Mesodermal cell (in vitro differentiated cells): ENCODE results near the gene FUZ.

Source experiments
- H3K27ac ChIP-seq: 2 replicates; pipeline ENCODE4 v1.7.0; 2013; ENCODE audit warnings: mild to moderate bottlenecking, low read depth, low read length, moderate library complexity; ENCODE audit not compliant: severe bottlenecking
- H3K36me3 ChIP-seq: 2 replicates; pipeline ENCODE4 v1.7.1; 2013; ENCODE audit warnings: mild to moderate bottlenecking, low read length, moderate library complexity; ENCODE audit not compliant: control insufficient read depth, insufficient read depth
- H3K4me1 ChIP-seq: one replicate; pipeline ENCODE4 v1.7.1; 2013; ENCODE audit warnings: mild to moderate bottlenecking, low read length; ENCODE audit not compliant: insufficient read depth, control insufficient read depth, poor library complexity, severe bottlenecking
- H3K4me3 ChIP-seq: 2 replicates; pipeline ENCODE4 v1.7.0; 2013; ENCODE audit warnings: low read length, control low read depth, mild to moderate bottlenecking; ENCODE audit not compliant: insufficient read depth, poor library complexity, severe bottlenecking; ENCODE audit errors: extremely low read depth
- H3K9me3 ChIP-seq: 2 replicates; pipeline ENCODE4 v1.7.1; 2013; ENCODE audit warnings: mild to moderate bottlenecking, low read length, moderate library complexity; ENCODE audit not compliant: control insufficient read depth
- WGBS, 2 experiments: methylation state at CpG; one replicate each; pipeline ENCODE4 v1.1.5; 2013; ENCODE audit warnings: missing lambda C conversion rate in 2 of 2; ENCODE audit not compliant: insufficient coverage in 2 of 2; 5-methylcytosine and 5-hydroxymethylcytosine counted together

FUZ gene

DNA sequence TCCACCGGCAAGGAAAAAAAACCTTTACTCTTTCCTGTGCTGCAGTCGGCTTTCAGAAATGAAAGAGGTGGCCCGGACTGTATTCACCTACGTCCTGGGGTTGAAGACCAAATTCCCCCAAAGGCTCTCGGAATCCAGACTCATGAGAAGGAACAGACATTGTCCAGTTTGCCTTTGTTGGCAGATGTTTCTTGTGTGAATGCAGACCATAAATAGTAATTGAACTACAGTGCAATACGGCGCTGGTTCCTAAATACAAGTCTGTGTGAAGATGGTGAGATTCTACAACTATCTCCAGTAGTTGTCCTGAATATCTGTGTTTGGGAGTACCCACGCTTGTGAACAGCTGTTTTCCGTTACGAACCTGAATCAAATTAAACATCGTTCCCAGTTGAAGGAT lies 26.6 kb upstream of the FUZ start:
- Histone ChIP-seq H3K4me1 (peaks cover 5% of the 10 kb centered on the region), H3K4me3 (no peak overlapping the region), H3K27ac (no peak overlapping the region), H3K9me3 (no peaks in the 10 kb centered on the region), H3K36me3 (peaks cover 84% of the 10 kb centered on the region)
- 97 to 98% methylated on average over 10 to 11 of the region's 11 CpGs for whole genome bisulfite sequencing, 2 experiments

- no peak overlapping the region for H3K4me3 ChIP-seq
- 94 to 97% methylated on average over 16 of the region's 18 CpGs for WGBS, 2 experiments
- no peak overlapping the region for H3K27ac ChIP-seq
- peaks cover 5% of the 10 kb centered on the region for H3K4me1 ChIP-seq
- H3K36me3 ChIP-seq: peaks cover 90% of the 10 kb centered on the region
- H3K9me3 ChIP-seq: no peaks in the 10 kb centered on the region
Observed at GRCh38 chr19:49838885-49839588, 25.9 kb upstream of the FUZ start.

- H3K27ac ChIP-seq: no peak overlapping the region
- H3K9me3 ChIP-seq: no peaks in the 10 kb centered on the region
- no peak overlapping the region for H3K4me3 ChIP-seq
- peaks cover 97% of the 10 kb centered on the region for H3K36me3 ChIP-seq
- 92 to 98% methylated on average over 9 of the region's 9 CpGs for WGBS, 2 experiments
- peaks cover 5% of the 10 kb centered on the region for H3K4me1 ChIP-seq
Observed at GRCh38 chr19:49837425-49837824, 24.3 kb upstream of the FUZ start.

- no peak overlapping the region for H3K4me3 ChIP-seq
- WGBS, 2 experiments: 87 to 94% methylated on average over 5 of the region's 5 CpGs
- H3K9me3 ChIP-seq: no peaks in the 10 kb centered on the region
- peaks cover 5% of the 10 kb centered on the region for H3K4me1 ChIP-seq
- H3K27ac ChIP-seq: no peak overlapping the region
- H3K36me3 ChIP-seq: peaks cover 97% of the 10 kb centered on the region
Observed at GRCh38 chr19:49837009-49837310, 23.9 kb upstream of the FUZ start.

GRCh38 chr19:49836176-49837008 lies 23.3 kb upstream of the FUZ start:
- Histone ChIP-seq H3K9me3 (no peaks in the 10 kb centered on the region), H3K4me3 (no peak overlapping the region), H3K36me3 (peaks cover 97% of the 10 kb centered on the region), H3K4me1 (peaks cover 5% of the 10 kb centered on the region), H3K27ac (no peak overlapping the region)
- WGBS, 2 experiments: 96 to 98% methylated on average over 18 to 19 of the region's 20 CpGs

GRCh38 chr19:49835562-49835961 lies 22.5 kb upstream of the FUZ start:
- H3K27ac ChIP-seq: no peak overlapping the region
- no peaks in the 10 kb centered on the region for H3K9me3 ChIP-seq
- 90 to 97% methylated on average over 4 to 10 of the region's 12 CpGs for WGBS, 2 experiments
- peaks cover 97% of the 10 kb centered on the region for H3K36me3 ChIP-seq
- H3K4me3 ChIP-seq: no peak overlapping the region
- peaks cover 7% of the 10 kb centered on the region for H3K4me1 ChIP-seq

DNA sequence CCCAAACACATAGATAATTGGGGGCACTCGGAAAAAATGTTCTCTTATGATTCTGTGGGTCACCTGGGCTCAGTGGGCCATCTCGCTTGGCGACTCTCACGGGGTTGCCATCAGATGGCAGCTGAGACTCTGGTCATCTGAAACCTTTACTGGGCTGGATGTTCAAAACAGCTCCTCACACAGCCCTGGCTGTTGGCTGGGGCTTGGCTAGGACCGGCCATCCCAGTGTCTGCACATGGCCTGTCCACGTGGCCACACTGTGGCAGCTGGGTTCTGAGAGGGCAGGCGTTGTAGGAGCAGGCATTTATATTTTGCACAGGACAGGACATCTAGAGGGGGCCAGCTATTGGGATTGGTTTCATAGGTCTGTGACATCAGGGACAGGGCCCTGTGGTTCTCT lies 20.5 kb upstream of the FUZ start:
- no peak overlapping the region for H3K4me3 ChIP-seq
- H3K27ac ChIP-seq: no peak overlapping the region
- H3K36me3 ChIP-seq: peaks cover 97% of the 10 kb centered on the region
- peaks cover 9% of the 10 kb centered on the region for H3K4me1 ChIP-seq
- no peaks in the 10 kb centered on the region for H3K9me3 ChIP-seq
- WGBS, 2 experiments: 91 to 97% methylated on average over 1 to 7 of the region's 7 CpGs

- Histone ChIP-seq H3K27ac (no peak overlapping the region), H3K36me3 (peaks cover 94% of the 10 kb centered on the region)
- 94 to 96% methylated on average over 6 to 8 of the region's 9 CpGs for WGBS, 2 experiments
Observed at GRCh38 chr19:49832556-49832955, 19.5 kb upstream of the FUZ start.

GRCh38 chr19:49831592-49831991 lies 18.5 kb upstream of the FUZ start:
- Histone ChIP-seq H3K4me3 (no peak overlapping the region), H3K4me1 (peaks cover 5% of the 10 kb centered on the region), H3K36me3 (peaks cover 85% of the 10 kb centered on the region), H3K9me3 (no peaks in the 10 kb centered on the region), H3K27ac (no peak overlapping the region)
- 89 to 100% methylated on average over 7 of the region's 8 CpGs for WGBS, 2 experiments

More at GRCh38 chr19:49832556-49832955, 19.5 kb upstream of the FUZ start:
- peaks cover 9% of the 10 kb centered on the region for H3K4me1 ChIP-seq
- no peak overlapping the region for H3K4me3 ChIP-seq
- H3K9me3 ChIP-seq: no peaks in the 10 kb centered on the region

GRCh38 chr19:49830766-49831165 lies 17.7 kb upstream of the FUZ start:
- no peak overlapping the region for H3K4me3 ChIP-seq
- WGBS, 2 experiments: 95 to 100% methylated on average over 7 to 10 of the region's 12 CpGs
- peaks cover 77% of the 10 kb centered on the region for H3K36me3 ChIP-seq

GRCh38 chr19:49829721-49830120 lies 16.6 kb upstream of the FUZ start:
- Histone ChIP-seq H3K27ac (no peak overlapping the region), H3K9me3 (no peaks in the 10 kb centered on the region)
- WGBS, 2 experiments: 94 to 96% methylated on average over 13 to 18 of the region's 18 CpGs

More at GRCh38 chr19:49830766-49831165, 17.7 kb upstream of the FUZ start:
- H3K27ac ChIP-seq: no peak overlapping the region
- no peaks in the 10 kb centered on the region for H3K9me3 ChIP-seq
- H3K4me1 ChIP-seq: peaks cover 4% of the 10 kb centered on the region

More at GRCh38 chr19:49829721-49830120, 16.6 kb upstream of the FUZ start:
- Histone ChIP-seq H3K4me1 (peaks cover 4% of the 10 kb centered on the region), H3K36me3 (peaks cover 72% of the 10 kb centered on the region), H3K4me3 (no peak overlapping the region)
